HepG2 (cell line): ENCODE measurements around the gene OSCP1. TPM values are rescaled to one million over a fixed set of nuclear protein-coding genes. Genes with fewer than 3 reads are reported as not detected.

Experiments
- CCAR2 ChIP-seq: fragments of 200-400 bp; formaldehyde crosslinking; optimal IDR thresholded peaks from 2 replicates; pipeline ENCODE3; 2018; ENCODE audit warnings: low read depth, mild to moderate bottlenecking, low read length, moderate library complexity
- CREB1 ChIP-seq, 2 experiments: fragments of 450-650 bp in 1 of 2; IDR thresholded peaks; 2 replicates each; pipeline ENCODE4 v1.6.1; 2016 to 2017; ENCODE audit warnings: control low read depth in 1 of 2, mild to moderate bottlenecking in 1 of 2, missing compliant biosample characterization in 1 of 2, missing genetic modification characterization in 1 of 2
- FOXC1 ChIP-seq: sonication (generic); formaldehyde crosslinking; IDR thresholded peaks from 2 replicates; pipeline ENCODE4 v1.8.0; 2022; ENCODE audit warnings: mild to moderate bottlenecking, missing genetic modification reagents, borderline replicate concordance
- IRF2 ChIP-seq: IDR thresholded peaks from 2 replicates; pipeline ENCODE4 v1.6.1; 2018; ENCODE audit warnings: missing genetic modification reagents, missing compliant biosample characterization
- KLF15 ChIP-seq: sonication (generic); formaldehyde crosslinking; IDR thresholded peaks from 2 replicates; pipeline ENCODE4 v1.8.1; 2023; ENCODE audit warnings: borderline replicate concordance, mild to moderate bottlenecking, inconsistent platforms, missing genetic modification reagents, mixed read lengths
- KLF16 ChIP-seq, 2 experiments: sonication (generic) in 1 of 2; formaldehyde crosslinking in 1 of 2; IDR thresholded peaks; 2 replicates each; pipeline versions ENCODE4 v1.6.1 to v1.8.0; 2016 to 2023; ENCODE audit warnings: missing genetic modification reagents in 2 of 2, missing compliant biosample characterization in 1 of 2
- MBD4 ChIP-seq: IDR thresholded peaks from 2 replicates; pipeline ENCODE4 v1.6.1; 2012; ENCODE audit warnings: low read length, inconsistent platforms, borderline replicate concordance
- NFRKB ChIP-seq: fragments of 450-650 bp; IDR thresholded peaks from 2 replicates; pipeline ENCODE4 v1.6.1; 2017
- PCBP1 ChIP-seq: fragments of 200-400 bp; formaldehyde crosslinking; IDR thresholded peaks from 2 replicates; pipeline ENCODE4 v1.6.1; 2017; ENCODE audit warnings: mild to moderate bottlenecking, low read depth, low read length, borderline replicate concordance
- PHF21A ChIP-seq: sonication (generic); formaldehyde crosslinking; IDR thresholded peaks from 2 replicates; pipeline ENCODE4 v1.5.0; 2020; ENCODE audit warnings: mild to moderate bottlenecking, missing genetic modification reagents
- SMYD3 ChIP-seq: sonication (generic); formaldehyde crosslinking; IDR thresholded peaks from 2 replicates; pipeline ENCODE4 v1.8.1; 2023; ENCODE audit warnings: mild to moderate bottlenecking, missing genetic modification reagents
- SP5 ChIP-seq: IDR thresholded peaks from 2 replicates; pipeline ENCODE4 v1.6.1; 2016; ENCODE audit warnings: low read depth, borderline replicate concordance
- U2AF1 ChIP-seq: fragments of 200-400 bp; formaldehyde crosslinking; optimal IDR thresholded peaks from 2 replicates; pipeline ENCODE3; 2017; ENCODE audit warnings: mild to moderate bottlenecking, low read depth, low read length
- ZBTB21 ChIP-seq: sonication (generic); formaldehyde crosslinking; IDR thresholded peaks from 2 replicates; pipeline ENCODE4 v1.4.0; 2020; ENCODE audit warnings: missing genetic modification reagents
- ZNF30 ChIP-seq: sonication (generic); formaldehyde crosslinking; IDR thresholded peaks from 2 replicates; pipeline ENCODE4 v1.5.0; 2020; ENCODE audit warnings: mild to moderate bottlenecking, missing genetic modification reagents
- ZNF383 ChIP-seq: sonication (generic); formaldehyde crosslinking; IDR thresholded peaks from 2 replicates; pipeline ENCODE4 v1.4.0; 2020; ENCODE audit warnings: missing genetic modification reagents, mild to moderate bottlenecking, borderline replicate concordance
- ZNF569 ChIP-seq: sonication (generic); formaldehyde crosslinking; IDR thresholded peaks from 2 replicates; pipeline ENCODE4 v1.5.0; 2020; ENCODE audit warnings: mild to moderate bottlenecking, missing genetic modification reagents, moderate library complexity, borderline replicate concordance
- ZNF839 ChIP-seq: sonication (generic); formaldehyde crosslinking; IDR thresholded peaks from 2 replicates; pipeline ENCODE4 v1.4.0; 2020; ENCODE audit warnings: missing genetic modification reagents, mild to moderate bottlenecking, borderline replicate concordance
- polyA plus RNA-seq, 8 experiments: library from polyadenylated mRNA; depleted of rRNA in 3 of 8; stranded (reverse) in 7 of 8; unstranded in 1 of 8; fragments of >200 nt; fragmentation: Illumina TruSeq in 4 of 8; extraction: Trizol in 4 of 8; gene quantifications; 2 replicates each; pipeline versions ENCODE4 v1.2.1 to v1.2.3, GENCODE V29; 2011 to 2016; ENCODE audit warnings: low read depth in 4 of 8, missing spikeins in 1 of 8, mixed read lengths in 1 of 8; ENCODE audit not compliant: insufficient read depth in 1 of 8
- total RNA-seq, 5 experiments: library from RNA; depleted of rRNA; stranded (reverse); fragments of >200 nt; fragmentation: Illumina TruSeq; extraction: Trizol; gene quantifications; 2 replicates each; pipeline ENCODE4 v1.2.3, GENCODE V29; 2016; ENCODE audit warnings: low read depth in 1 of 5
- TF ChIP-seq, protein P1 (sequence below): sonication (generic); formaldehyde crosslinking; IDR thresholded peaks from 2 replicates; pipeline ENCODE4 v1.8.1; 2023; ENCODE audit warnings: mild to moderate bottlenecking, inconsistent platforms, moderate library complexity, missing genetic modification reagents, borderline replicate concordance
- TF ChIP-seq, protein P2 (sequence below): sonication (generic); formaldehyde crosslinking; IDR thresholded peaks from 2 replicates; pipeline ENCODE4 v1.4.0; 2020; ENCODE audit warnings: mild to moderate bottlenecking, missing genetic modification reagents
- TF ChIP-seq, protein P3 (sequence below): IDR thresholded peaks from 2 replicates; pipeline ENCODE4 v1.6.1; 2018; ENCODE audit warnings: missing genetic modification reagents
- TF ChIP-seq, protein P4 (sequence below): sonication (generic); formaldehyde crosslinking; IDR thresholded peaks from 2 replicates; pipeline ENCODE4 v1.5.0; 2020; ENCODE audit warnings: mild to moderate bottlenecking, missing genetic modification reagents, borderline replicate concordance
- TF ChIP-seq, protein P5 (sequence below): IDR thresholded peaks from 2 replicates; pipeline ENCODE4 v1.6.1; 2012; ENCODE audit warnings: inconsistent platforms

OSCP1 gene
- total and polyA plus RNA-seq, 2 of the 13 experiments (the other 11 are each of a cell fraction or from before 2014, with no cell fraction given), result 0.60 to 0.84 TPM

DNA sequence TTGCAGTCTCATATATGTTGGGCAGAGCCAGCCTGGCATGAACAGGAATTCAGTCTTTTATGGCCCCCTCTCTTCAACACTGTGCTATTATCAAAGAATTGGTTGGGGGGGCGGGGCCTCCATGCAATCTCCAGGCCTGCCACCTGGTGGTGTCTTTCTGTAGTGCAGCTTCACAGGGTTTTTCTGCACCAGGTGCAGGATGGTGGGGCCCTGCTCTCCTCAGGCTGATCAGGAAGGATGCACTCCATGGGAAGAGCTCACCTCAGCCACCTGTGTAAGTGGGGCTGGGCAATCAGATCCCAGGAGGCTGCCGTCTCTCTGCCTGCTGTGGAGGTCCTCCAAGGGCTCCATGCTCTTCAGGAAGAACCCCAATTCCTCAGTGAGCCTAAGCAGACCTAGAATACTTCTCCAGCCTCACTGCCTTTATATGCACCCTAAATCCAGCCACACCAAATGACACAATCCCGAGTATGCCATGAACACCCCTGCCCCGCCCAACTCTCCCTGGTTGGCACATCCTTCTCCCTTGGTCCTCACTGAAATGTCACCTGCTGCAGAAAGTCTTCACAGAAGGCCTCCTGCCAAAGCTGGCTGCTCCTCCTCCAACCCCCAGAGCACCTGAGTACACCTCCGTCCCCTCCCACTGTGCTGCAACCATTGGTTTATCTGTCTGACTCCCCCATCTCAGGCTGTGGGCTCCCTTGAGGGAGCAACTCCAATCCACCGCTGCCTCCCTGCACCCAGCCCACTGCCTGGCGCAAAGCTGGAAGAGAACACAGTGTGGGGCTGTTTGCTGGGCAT, 81.0 kb downstream of the OSCP1 start (continued):
- TF ChIP-seq, protein P1, sequence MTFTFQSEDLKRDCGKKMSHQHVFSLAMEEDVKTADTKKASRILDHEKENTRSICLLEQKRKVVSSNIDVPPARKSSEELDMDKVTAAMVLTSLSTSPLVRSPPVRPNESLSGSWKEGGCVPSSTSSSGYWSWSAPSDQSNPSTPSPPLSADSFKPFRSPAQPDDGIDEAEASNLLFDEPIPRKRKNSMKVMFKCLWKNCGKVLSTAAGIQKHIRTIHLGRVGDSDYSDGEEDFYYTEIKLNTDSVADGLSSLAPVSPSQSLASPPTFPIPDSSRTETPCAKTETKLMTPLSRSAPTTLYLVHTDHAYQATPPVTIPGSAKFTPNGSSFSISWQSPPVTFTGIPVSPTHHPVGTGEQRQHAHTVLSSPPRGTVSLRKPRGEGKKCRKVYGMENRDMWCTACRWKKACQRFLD (CRISPR knock-in tag), result no peak
- TF ChIP-seq, protein P2, sequence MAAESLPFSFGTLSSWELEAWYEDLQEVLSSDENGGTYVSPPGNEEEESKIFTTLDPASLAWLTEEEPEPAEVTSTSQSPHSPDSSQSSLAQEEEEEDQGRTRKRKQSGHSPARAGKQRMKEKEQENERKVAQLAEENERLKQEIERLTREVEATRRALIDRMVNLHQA (CRISPR knock-in tag), result no peak
- TF ChIP-seq ZNF30 (no peak), PHF21A (no peak), U2AF1 (no peak), CREB1 (IDR thresholded peaks at IDR 0.05) (no peak), CREB1 (CRISPR knock-in tag; IDR thresholded peaks at IDR 0.05) (peak; percentile 53; the same call in 1 of the 2 replicates), IRF2 (no peak), KLF16 (CRISPR knock-in tag; IDR thresholded peaks at IDR 0.05) (0 out of 4 replicates have a peak, but pooled peaks of 1 of the 2 experiments have one; percentile 52), ZBTB21 (CRISPR knock-in tag) (no peak), MBD4 (no peak), CCAR2 (no peak), KLF15 (CRISPR knock-in tag) (no peak), PCBP1 (no peak), ZNF569 (no peak), ZNF839 (CRISPR knock-in tag) (no peak), SMYD3 (CRISPR knock-in tag) (no peak), ZNF383 (no peak), FOXC1 (CRISPR knock-in tag) (no peak), SP5 (CRISPR knock-in tag) (peak; percentile 46; the same call in 1 of the 2 replicates), NFRKB (no peak)
- TF ChIP-seq, protein P3, sequence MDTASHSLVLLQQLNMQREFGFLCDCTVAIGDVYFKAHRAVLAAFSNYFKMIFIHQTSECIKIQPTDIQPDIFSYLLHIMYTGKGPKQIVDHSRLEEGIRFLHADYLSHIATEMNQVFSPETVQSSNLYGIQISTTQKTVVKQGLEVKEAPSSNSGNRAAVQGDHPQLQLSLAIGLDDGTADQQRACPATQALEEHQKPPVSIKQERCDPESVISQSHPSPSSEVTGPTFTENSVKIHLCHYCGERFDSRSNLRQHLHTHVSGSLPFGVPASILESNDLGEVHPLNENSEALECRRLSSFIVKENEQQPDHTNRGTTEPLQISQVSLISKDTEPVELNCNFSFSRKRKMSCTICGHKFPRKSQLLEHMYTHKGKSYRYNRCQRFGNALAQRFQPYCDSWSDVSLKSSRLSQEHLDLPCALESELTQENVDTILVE (CRISPR knock-in tag), result no peak
- TF ChIP-seq, protein P4, sequence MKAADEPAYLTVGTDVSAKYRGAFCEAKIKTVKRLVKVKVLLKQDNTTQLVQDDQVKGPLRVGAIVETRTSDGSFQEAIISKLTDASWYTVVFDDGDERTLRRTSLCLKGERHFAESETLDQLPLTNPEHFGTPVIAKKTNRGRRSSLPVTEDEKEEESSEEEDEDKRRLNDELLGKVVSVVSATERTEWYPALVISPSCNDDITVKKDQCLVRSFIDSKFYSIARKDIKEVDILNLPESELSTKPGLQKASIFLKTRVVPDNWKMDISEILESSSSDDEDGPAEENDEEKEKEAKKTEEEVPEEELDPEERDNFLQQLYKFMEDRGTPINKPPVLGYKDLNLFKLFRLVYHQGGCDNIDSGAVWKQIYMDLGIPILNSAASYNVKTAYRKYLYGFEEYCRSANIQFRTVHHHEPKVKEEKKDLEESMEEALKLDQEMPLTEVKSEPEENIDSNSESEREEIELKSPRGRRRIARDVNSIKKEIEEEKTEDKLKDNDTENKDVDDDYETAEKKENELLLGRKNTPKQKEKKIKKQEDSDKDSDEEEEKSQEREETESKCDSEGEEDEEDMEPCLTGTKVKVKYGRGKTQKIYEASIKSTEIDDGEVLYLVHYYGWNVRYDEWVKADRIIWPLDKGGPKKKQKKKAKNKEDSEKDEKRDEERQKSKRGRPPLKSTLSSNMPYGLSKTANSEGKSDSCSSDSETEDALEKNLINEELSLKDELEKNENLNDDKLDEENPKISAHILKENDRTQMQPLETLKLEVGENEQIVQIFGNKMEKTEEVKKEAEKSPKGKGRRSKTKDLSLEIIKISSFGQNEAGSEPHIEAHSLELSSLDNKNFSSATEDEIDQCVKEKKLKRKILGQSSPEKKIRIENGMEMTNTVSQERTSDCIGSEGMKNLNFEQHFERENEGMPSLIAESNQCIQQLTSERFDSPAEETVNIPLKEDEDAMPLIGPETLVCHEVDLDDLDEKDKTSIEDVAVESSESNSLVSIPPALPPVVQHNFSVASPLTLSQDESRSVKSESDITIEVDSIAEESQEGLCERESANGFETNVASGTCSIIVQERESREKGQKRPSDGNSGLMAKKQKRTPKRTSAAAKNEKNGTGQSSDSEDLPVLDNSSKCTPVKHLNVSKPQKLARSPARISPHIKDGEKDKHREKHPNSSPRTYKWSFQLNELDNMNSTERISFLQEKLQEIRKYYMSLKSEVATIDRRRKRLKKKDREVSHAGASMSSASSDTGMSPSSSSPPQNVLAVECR (CRISPR knock-in tag), result peak; percentile 14; the same call in 1 of the 2 replicates
- TF ChIP-seq, protein P5, sequence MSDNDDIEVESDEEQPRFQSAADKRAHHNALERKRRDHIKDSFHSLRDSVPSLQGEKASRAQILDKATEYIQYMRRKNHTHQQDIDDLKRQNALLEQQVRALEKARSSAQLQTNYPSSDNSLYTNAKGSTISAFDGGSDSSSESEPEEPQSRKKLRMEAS, result peak; percentile 21; the same call in 1 of the 2 replicates
